Smooth muscle cell (in vitro differentiated cells): ENCODE results near the gene TMEM179. TPM values are rescaled to one million over a fixed set of nuclear protein-coding genes. Genes with fewer than 3 reads are reported as not detected.

Source experiments
- DNase-seq: peaks from one replicate; lab custom pipeline; 2025; ENCODE audit not compliant: unreplicated experiment; lab: John Stamatoyannopoulos, UW
- H2AFZ ChIP-seq: fragments of 200-600 bp; sonication (generic); 2 replicates; pipeline ENCODE4 v1.6.0; 2016; ENCODE audit warnings: antibody characterized with exemption, low read depth, mild to moderate bottlenecking
- H3F3A ChIP-seq: fragments of 200-600 bp; sonication (generic); 2 replicates; pipeline ENCODE4 v1.6.0; 2017; ENCODE audit warnings: antibody characterized with exemption, low read depth
- H3K27ac ChIP-seq: fragments of 200-600 bp; sonication (generic); 2 replicates; pipeline ENCODE4 v1.5.1; 2016; ENCODE audit warnings: low read depth, mild to moderate bottlenecking
- H3K27me3 ChIP-seq: fragments of 200-600 bp; sonication (generic); 2 replicates; pipeline ENCODE4 v1.6.1; 2016; ENCODE audit warnings: low read depth, mild to moderate bottlenecking
- H3K36me3 ChIP-seq: fragments of 200-600 bp; sonication (generic); 2 replicates; pipeline ENCODE4 v1.5.1; 2016; ENCODE audit warnings: low read depth
- H3K4me1 ChIP-seq: fragments of 200-600 bp; sonication (generic); 2 replicates; pipeline ENCODE4 v1.5.1; 2016; ENCODE audit warnings: low read depth
- H3K4me2 ChIP-seq: fragments of 200-600 bp; sonication (generic); 2 replicates; pipeline ENCODE4 v1.6.0; 2016; ENCODE audit warnings: mild to moderate bottlenecking
- H3K4me3 ChIP-seq: fragments of 200-600 bp; sonication (generic); 2 replicates; pipeline ENCODE4 v1.5.1; 2016; ENCODE audit warnings: mild to moderate bottlenecking
- H3K79me2 ChIP-seq: fragments of 200-600 bp; sonication (generic); 2 replicates; pipeline ENCODE4 v1.6.0; 2016; ENCODE audit warnings: low read depth, mild to moderate bottlenecking
- H3K9ac ChIP-seq: fragments of 200-600 bp; sonication (generic); 2 replicates; pipeline ENCODE4 v1.6.0; 2016; ENCODE audit warnings: low read depth
- H3K9me3 ChIP-seq: fragments of 200-600 bp; sonication (generic); replicated peaks from 2 replicates; pipeline ENCODE4 v1.5.1; 2016; ENCODE audit warnings: low read depth
- H4K20me1 ChIP-seq: fragments of 200-600 bp; sonication (generic); 2 replicates; pipeline ENCODE4 v1.6.0; 2016; ENCODE audit warnings: low read depth
- CTCF ChIP-seq: fragments of 200-600 bp; sonication (generic); IDR thresholded peaks from 2 replicates; pipeline ENCODE4 v1.5.1; 2017; ENCODE audit warnings: borderline replicate concordance, mild to moderate bottlenecking, antibody characterized with exemption; ENCODE audit not compliant: insufficient read depth, poor library complexity, severe bottlenecking
- WGBS: methylation state at CpG from one replicate; pipeline ENCODE4 v1.1.7; 2016; ENCODE audit warnings: low lambda C conversion rate; 5-methylcytosine and 5-hydroxymethylcytosine counted together
- polyA plus RNA-seq: library from polyadenylated mRNA; unstranded; fragments of >200 nt; fragmentation: Nextera tagmentation; extraction: Ambion mirVana; gene quantifications from 2 replicates; pipeline ENCODE4 v1.2.1, GENCODE V29; 2016
- total RNA-seq: library from RNA; depleted of rRNA; stranded (reverse); fragments of >200 nt; gene quantifications from 2 replicates; pipeline ENCODE4 v1.2.3, GENCODE V29; 2014

The TMEM179 gene
- total and polyA plus RNA-seq, 2 experiments from 2014 or later, result 0.87 to 4.8 TPM

DNA sequence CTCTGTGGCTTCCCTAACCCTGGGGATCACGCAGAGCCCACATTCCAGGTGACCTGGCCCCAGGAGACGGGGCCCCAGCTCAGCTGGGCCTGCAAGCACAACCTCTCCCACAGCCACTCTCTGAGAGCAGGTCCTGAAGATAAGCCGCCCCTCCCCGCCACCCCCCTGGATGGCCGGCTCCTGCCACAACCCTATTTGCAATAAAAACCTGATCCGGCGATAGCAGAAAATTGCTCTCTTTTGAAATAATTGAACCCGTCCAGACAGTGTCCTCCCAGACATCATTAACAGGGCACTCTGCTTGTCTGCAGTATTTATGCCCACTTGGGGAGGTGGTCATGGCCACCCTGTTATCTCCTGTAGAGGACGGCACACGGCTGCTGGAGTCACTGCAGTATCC is 20.0 kb downstream of the TMEM179 start:
- no peaks in the 10 kb centered on the region for H3K27me3 ChIP-seq
- no peaks in the 10 kb centered on the region for H3K36me3 ChIP-seq
- 59% methylated on average over 10 of the region's 10 CpGs for WGBS
- H3K4me1 ChIP-seq, result peaks cover 7% of the 10 kb centered on the region
- no peak overlapping the region for H3K4me3 ChIP-seq
- H3K9ac ChIP-seq, result no peak overlapping the region
- no peaks in the 10 kb centered on the region for H4K20me1 ChIP-seq
- no peak for TF ChIP-seq CTCF
- no peak overlapping the region for H3K4me2 ChIP-seq
- H3K9me3 ChIP-seq, result no peaks in the 10 kb centered on the region
- H3K27ac ChIP-seq, result no peak overlapping the region
- no peak overlapping the region for H2AFZ ChIP-seq
- DNase-seq, result no peak
- no peaks in the 10 kb centered on the region for H3K79me2 ChIP-seq
- H3F3A ChIP-seq, result no peaks in the 10 kb centered on the region

DNA sequence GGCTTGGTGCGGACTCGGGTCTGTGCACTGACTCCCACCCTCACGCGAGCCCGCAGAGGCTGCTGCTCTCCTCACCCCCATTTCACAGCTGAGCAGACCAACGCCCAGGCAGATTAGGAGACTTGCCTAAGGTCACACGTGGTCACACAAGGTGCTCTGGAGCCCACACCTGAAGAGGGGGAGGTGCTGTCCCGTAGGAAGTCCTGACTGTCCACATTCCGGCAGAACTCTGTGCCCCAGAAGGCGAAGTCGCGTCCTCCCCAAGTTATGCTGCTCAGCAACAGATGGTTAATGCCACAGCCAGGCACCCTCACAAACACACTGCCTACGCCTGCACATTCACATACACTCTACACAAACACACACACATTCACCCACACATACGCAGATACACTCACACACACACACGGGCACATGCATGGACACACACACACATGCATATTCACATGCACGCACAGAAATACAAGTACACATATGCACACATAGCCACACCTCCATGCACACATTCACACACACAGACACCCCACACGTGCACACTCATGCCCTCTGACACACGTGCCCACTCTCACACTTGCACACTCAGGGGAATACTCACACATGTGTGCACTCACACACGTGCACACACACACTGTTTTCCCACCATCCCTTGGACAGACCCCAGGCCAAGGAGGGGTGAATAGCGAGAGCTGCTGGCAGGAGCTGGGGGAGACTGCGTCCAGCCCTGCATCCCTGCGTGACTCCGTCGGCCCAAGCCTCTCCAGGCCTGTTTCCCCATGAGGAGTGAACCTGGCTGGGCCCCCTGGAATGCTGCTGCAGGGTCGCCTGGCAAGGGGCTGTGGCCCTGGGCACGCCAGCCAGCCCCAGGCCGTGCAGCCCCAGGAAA is 20.9 kb downstream of the TMEM179 start:
- WGBS, result 80% methylated on average over 27 of the region's 27 CpGs

GRCh38 chr14:104582662-104583061 is 21.9 kb downstream of the TMEM179 start:
- H3K79me2 ChIP-seq, result no peaks in the 10 kb centered on the region
- no peak overlapping the region for H3K27ac ChIP-seq
- no peak overlapping the region for H3K9ac ChIP-seq
- H3F3A ChIP-seq, result no peaks in the 10 kb centered on the region
- no peak overlapping the region for H2AFZ ChIP-seq
- TF ChIP-seq CTCF, result no peak
- no peaks in the 10 kb centered on the region for H4K20me1 ChIP-seq
- WGBS, result 62% methylated on average over 11 of the region's 12 CpGs
- peak overlapping the region; percentile 67 for H3K4me2 ChIP-seq
- H3K4me1 ChIP-seq, result peaks cover 7% of the 10 kb centered on the region
- H3K9me3 ChIP-seq, result no peaks in the 10 kb centered on the region
- no peak overlapping the region for H3K4me3 ChIP-seq
- H3K27me3 ChIP-seq, result no peaks in the 10 kb centered on the region
- no peak for DNase-seq
- no peaks in the 10 kb centered on the region for H3K36me3 ChIP-seq

More for the DNA sequence above, 20.9 kb downstream of the TMEM179 start:
- no peaks in the 10 kb centered on the region for H3F3A ChIP-seq
- H3K27ac ChIP-seq, result no peak overlapping the region
- H3K4me3 ChIP-seq, result no peak overlapping the region
- TF ChIP-seq CTCF, result no peak
- H4K20me1 ChIP-seq, result no peaks in the 10 kb centered on the region
- no peaks in the 10 kb centered on the region for H3K9me3 ChIP-seq
- H3K36me3 ChIP-seq, result no peaks in the 10 kb centered on the region
- no peak overlapping the region for H2AFZ ChIP-seq
- no peak for DNase-seq
- H3K79me2 ChIP-seq, result no peaks in the 10 kb centered on the region
- H3K4me1 ChIP-seq, result peaks cover 7% of the 10 kb centered on the region
- H3K27me3 ChIP-seq, result no peaks in the 10 kb centered on the region
- no peak overlapping the region for H3K4me2 ChIP-seq
- no peak overlapping the region for H3K9ac ChIP-seq
